Stimulated activated CD8-positive, alpha-beta memory T cell treated with anti-CD3 and anti-CD28 coated beads, Interleukin-2, amount 100 ng/mL, for 1 hour (primary cell): ENCODE results near the gene CD248.
"Not testable (repeated sequence)": the region's sequence is repeated elsewhere in the genome, so short reads cannot be mapped to it uniquely, and the experiment has no call there.

ENCODE experiments used
- DNase-seq, 2 donors: peaks; one replicate each; pipeline ENCODE4 v3.0.0-alpha.2; 2020; ENCODE audit warnings: low read depth in 2 of 2

The CD248 gene

GRCh38 chr11:66316849-66317251 lies at the start of gene CD248:
Gene CD248 (minus strand): TSS chr11:66317044. CDS start chr11:66317027, 17 bp downstream.
- DNase-seq, result no peak

GRCh38 chr11:66365711-66366619 lies 49.1 kb upstream of the CD248 start:
- no peak for DNase-seq

- no peak for DNase-seq
Observed at GRCh38 chr11:66365166-66365565, 48.3 kb upstream of the CD248 start.

- peak in 1 of 2 donors; percentile 33 for DNase-seq
Observed at GRCh38 chr11:66363805-66364535, 47.1 kb upstream of the CD248 start.

GRCh38 chr11:66363187-66363601 lies 46.4 kb upstream of the CD248 start:
- DNase-seq, result no peak

GRCh38 chr11:66362481-66363147 lies 45.8 kb upstream of the CD248 start:
- DNase-seq, result no peak

- DNase-seq, result no peak
Observed at GRCh38 chr11:66361502-66361941, 44.7 kb upstream of the CD248 start.

GRCh38 chr11:66360406-66361073 lies 43.7 kb upstream of the CD248 start:
- no peak for DNase-seq

GRCh38 chr11:66359662-66360087 lies 42.8 kb upstream of the CD248 start:
- DNase-seq, result no peak

- not testable (repeated sequence) for DNase-seq
Observed at GRCh38 chr11:66350560-66351235, 33.9 kb upstream of the CD248 start.

- no peak for DNase-seq
Observed at GRCh38 chr11:66349084-66349386, 32.2 kb upstream of the CD248 start.

GRCh38 chr11:66347425-66348276 lies 30.8 kb upstream of the CD248 start, which contains the start of gene B4GAT1:
Gene B4GAT1 (minus strand): TSS chr11:66347629. CDS start chr11:66347545, 84 bp downstream.
- DNase-seq, result peak; percentile 59 to 71

GRCh38 chr11:66346476-66347424 lies 29.9 kb upstream of the CD248 start:
- DNase-seq, result no peak

- no peak for DNase-seq
Observed at GRCh38 chr11:66345316-66345649, 28.4 kb upstream of the CD248 start.

GRCh38 chr11:66344550-66345315 lies 27.9 kb upstream of the CD248 start, which contains the start of gene BRMS1:
Gene BRMS1 (minus strand): TSS chr11:66345104. CDS start chr11:66342234, 2,870 bp downstream.
- DNase-seq, result peak; percentile 91 to 93

- no peak for DNase-seq
Observed at GRCh38 chr11:66343176-66343575, 26.3 kb upstream of the CD248 start.

- DNase-seq, result no peak
Observed at GRCh38 chr11:66341502-66342126, 24.8 kb upstream of the CD248 start.
